Activated CD8-positive, alpha-beta memory T cell treated with anti-CD3 and anti-CD28 coated beads for 48 hours (primary cell): ENCODE measurements around the gene KCNAB1.
"Not testable (repeated sequence)": the region's sequence is repeated elsewhere in the genome, so short reads cannot be mapped to it uniquely, and the experiment has no call there.

Experiments used
- DNase-seq, 3 experiments: peaks; one replicate each; pipeline ENCODE4 v3.0.0-alpha.2; 2020; ENCODE audit warnings: low read depth in 2 of 3, low spot score in 2 of 3

KCNAB1 gene

DNA sequence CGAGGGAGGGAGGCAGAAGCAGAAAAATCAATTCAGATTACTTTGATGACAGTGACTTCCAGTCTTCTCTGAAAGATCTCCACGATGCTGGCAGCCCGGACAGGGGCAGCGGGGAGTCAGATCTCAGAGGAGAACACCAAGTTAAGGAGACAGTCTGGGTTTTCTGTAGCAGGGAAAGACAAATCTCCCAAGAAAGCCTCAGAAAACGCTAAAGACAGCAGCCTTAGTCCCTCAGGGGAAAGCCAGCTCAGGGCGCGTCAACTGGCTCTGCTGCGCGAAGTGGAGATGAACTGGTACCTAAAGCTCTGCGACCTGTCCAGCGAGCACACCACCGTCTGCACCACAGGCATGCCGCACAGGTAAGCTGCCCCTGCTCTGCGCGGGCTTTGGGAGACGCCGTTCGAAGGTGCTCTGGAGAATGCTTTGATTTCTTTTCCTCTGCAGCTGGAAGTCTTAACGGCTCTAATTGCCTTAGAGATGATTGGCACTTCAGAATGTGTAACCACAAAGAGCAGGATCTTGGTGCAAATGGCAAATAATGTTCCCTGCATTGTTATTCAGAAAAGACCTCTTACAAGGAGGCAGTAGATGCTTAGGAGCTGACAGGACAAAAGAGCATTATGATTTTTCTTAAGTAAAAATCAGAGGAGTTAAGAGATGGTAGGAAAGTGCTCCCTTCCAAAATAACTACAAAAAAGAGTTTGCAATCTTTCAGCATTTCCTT is at the start of gene KCNAB1:
TSS of gene KCNAB1 (plus strand) at position 51 of the 724 bp plus-strand sequence.
- no peak for DNase-seq

DNA sequence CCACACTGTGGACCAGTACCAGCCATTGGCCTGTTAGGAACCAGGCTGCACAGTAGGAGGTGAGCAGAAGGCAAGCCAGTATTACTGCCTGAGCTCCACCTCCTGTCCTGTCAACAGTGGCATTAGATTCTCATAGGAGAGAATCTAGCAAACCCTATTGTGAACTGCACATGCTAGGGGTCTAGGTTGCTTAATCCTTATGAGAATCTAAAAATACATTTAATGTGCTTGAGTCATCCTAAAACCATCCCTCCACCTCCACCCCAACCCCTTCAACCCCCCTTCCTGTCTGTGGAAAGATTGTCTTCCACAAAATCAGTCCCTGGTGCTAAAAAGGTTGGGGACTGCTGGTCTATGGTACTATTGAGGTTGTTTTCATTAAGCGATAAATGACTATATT is 49.3 kb upstream of the KCNAB1 start:
- no peak for DNase-seq

DNA sequence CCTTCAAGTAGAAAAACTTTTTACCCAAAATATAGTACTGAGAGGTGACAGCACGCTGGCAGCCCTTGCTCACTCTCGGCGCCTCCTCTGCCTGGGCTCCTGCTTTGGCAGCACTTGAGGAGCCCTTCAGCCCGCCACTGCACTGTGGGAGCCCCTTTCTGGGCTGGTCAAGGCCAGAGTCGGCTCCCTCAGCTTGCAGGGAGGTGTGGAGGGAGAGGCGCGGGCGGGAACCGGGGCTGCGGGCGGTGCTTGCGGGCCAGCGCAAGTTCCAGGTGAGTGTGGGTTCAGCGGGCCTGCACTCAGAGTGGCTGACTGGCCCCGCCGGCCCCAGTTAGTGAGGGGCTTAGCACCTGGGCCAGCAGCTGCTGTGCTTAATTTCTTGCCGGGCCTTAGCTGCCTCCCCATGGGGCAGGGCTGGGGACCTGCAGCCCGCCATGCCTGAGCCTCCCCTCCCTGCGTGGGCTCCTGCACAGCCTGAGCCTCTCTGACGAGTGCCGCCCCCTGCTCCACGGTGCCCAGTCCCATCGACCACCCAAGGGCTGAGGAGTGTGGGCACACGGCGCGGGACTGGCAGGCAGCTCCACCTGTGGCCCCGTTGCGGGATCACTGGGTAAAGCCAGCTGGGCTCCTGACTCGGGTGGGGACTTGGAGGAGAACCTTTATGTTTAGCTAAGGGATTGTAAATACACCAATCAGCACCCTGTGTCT is 47.3 kb upstream of the KCNAB1 start:
- not testable (repeated sequence) for DNase-seq

DNA sequence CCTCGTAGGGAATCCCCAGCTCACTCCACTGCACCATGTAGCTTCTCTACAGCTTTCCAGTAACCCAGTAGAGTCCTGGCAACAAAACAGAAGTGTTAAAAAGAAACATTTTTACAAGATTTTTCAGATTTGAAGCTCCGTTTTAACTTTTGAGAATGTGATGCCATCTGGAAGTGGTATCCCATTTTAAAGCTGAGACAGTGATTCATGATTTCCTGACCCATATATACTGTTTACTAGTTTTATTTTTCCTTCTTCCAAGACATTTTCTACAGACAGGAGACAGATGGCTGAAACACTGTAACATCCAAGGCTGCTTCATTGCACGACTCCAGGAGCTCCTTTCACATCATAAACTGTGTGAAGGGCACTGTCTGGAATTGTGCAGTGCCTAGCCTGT is 30.3 kb upstream of the KCNAB1 start:
- no peak for DNase-seq

DNA sequence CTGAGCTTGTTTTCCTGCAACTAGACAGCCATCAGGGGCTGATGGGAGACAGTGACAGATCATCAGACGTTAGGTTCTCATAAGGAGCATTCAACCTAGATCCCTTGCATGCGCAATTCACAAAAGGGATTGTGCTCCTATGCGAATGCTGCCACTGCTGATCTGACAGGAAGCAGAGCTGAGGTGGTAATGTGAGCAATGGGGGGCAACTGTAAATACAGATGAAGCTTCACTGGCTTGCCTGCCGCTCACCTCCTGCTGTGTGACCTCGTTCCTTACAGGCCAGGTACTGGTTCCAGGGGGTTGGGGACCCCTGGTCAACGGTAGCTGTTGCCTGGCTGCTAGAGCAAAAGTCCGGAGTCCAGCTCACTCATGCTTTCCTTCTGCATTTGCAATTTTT is 26.4 kb upstream of the KCNAB1 start:
- no peak for DNase-seq

DNA sequence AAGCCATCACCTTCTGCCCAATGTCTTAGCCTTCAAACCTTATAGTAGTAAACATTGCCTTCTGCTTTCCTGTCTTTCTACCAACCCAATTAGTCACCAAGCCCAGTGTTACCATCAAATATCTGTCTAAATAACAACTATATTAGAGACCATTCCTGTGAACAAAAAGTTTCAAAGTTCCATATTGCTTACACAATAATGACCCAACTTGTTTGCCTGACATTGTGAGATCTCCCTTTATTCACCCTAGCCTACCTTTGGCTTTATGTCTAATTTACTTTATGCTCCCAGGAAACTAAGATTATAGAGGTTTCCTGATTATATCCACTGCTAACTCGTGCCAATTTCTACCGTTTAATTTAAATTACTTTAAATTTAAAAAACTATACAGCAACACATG is 26.0 kb upstream of the KCNAB1 start:
- no peak for DNase-seq

DNA sequence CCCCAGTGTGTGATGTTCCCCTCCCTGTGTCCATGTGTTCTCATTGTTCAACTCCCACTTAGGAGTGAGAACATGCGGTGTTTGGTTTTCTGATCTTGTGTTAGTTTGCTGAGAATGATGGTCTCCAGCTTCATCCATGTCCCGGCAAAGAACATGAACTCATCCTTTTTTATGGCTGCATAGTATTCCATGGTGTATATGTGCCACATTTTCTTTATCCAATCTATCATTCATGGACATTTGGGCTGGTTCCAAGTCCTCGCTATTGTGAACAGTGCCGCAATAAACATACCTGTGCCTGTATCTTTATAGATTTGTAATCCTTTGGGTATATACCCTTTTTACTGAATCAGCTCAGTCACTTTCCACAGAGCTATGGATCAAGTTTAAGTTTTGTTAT is 24.7 kb upstream of the KCNAB1 start:
- not testable (repeated sequence) for DNase-seq

DNA sequence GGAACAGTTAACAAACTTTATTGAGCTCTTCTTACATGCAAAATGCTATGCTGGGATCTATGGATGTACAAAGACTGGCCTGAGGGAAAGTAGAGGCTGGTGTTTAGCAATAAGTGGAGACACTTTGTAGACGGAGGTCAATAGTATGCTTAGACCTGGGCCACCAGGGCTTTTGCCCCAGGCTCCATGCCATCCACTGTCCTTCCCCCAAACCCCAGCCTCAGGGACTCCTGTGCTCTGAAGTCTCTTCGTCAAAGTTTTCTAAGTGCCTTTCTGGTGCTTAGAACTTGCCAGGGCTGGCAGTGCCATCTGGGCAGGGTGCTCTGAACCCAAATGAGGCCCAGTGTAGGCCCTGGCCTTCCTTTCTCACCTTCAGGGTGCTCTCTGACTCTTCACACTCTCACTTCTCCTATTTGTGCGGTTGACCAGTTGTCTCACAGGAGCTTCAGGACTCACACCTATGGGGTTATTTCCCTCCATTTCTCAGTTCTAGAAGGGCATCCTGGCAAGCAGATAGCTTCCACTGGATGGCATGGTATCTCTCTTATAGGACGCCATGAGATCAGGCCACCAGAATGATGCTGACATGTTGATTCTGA is 21.8 kb upstream of the KCNAB1 start:
- no peak for DNase-seq

DNA sequence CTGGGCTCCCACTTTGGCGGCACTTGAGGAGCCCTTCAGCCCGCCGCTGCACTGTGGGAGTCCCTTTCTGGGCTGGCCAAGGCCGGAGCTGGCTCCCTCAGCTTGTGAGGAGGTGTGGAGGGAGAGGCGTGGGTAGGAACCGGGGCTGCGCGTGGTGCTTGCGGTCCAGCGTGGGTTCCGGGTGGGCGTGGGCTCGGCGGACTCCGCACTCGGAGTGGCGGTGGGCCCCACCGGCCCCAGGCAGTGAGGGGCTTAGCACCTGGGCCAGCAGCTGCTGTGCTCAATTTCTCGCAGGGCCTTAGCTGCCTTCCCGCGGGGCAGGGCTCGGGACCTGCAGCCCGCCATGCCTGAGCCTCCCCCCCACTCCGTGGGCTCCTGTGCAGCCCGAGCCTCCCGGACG is 21.0 kb upstream of the KCNAB1 start:
- DNase-seq, result not testable (repeated sequence)

DNA sequence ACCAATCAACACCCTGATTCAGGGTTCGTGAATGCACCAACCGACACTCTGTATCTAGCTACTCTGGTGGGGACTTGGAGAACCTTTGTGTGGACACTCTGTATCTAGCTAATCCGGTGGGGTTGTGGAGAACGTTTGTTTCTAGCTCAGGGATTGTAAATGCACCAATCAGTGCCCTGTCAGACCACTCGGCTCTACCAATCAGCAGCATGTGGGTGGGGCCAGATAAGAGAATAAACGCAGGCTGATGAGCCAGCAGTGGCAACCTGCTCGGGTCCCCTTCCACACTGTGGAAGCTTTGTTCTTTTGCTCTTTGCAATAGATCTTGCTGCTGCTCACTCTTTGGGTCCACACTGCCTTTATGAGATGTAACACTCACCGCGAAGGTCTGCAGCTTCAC is 20.4 kb upstream of the KCNAB1 start:
- DNase-seq, result not testable (repeated sequence)

DNA sequence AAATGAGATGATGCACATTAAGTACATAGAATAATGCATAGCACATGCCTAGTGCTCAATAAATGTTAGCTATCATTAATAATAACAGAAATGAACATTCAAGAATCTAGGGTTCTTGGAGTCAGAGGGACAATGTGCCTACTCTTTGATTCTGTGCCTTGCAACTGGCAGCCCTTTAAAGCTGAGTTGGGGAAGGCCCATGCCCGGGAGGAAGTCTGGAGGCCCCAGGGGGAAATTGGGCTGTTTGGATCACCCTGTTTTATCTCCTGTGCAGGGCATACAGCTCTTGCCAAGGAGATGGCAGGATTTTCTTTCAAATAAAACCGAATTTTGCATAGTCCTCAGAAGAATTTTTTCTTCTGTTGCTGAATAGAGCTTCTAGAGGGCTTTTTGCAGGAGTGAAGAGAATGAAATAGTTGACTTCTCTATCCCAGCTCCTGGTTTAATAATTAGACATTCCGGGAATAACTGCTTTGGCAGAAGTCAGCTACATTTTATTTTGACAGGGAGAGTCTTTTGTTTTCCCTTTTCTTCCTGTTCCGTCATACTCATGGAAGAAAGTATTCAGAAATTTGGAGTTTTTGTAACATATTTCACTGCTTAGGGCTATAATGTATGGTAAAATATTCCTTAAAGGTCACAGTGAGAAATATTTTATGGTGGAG is 18.0 kb upstream of the KCNAB1 start:
- DNase-seq, result no peak

DNA sequence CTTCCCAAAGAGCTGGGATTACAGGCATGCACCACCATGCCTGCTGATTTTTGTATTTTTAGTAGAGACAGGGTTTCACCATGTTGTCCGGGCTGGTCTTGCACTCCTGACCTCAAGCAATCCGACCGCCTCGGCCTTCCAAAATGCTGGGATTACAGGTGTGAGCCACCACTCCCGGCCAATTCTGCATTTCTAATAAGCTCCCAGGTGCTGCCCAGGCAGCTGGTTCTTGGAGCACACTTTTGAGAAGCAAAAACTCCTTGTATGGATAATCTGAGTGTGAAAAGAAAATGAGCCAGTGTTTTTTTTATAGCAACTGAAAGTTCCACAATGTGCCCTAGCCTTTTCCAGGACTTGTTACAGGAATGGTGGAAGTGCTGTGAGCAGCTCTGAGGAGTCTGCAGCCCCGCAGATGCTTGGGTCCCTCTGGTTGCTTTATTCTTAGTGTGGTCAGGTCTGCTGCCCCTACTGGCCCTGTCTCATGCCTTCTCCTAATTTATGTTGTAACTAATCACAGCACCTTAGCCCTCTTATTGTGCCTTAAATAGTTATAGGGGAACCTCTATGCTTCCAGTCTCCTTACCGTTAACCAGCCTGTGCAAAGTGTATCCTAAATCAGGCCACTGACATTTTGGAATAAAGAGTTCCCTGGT is 13.5 kb upstream of the KCNAB1 start:
- DNase-seq, result no peak

DNA sequence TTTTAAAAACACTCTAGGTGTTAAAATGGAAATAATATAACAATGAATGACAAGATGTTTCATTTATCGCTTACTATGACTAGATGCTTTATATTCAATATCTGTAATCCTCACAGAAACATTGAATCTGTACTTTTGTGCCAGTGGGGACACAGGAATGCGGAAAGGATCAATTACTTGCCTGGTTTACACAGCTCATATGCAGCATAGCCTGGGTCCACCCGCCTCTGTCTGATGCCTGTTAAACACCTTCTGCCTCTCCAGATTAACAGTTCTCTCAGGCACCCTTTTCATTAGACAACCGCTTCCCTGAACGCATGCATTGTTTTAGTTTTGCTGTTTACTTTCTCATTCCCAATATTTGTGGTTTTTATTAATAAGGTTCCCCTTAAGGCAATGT is 12.9 kb upstream of the KCNAB1 start:
- DNase-seq, result no peak

DNA sequence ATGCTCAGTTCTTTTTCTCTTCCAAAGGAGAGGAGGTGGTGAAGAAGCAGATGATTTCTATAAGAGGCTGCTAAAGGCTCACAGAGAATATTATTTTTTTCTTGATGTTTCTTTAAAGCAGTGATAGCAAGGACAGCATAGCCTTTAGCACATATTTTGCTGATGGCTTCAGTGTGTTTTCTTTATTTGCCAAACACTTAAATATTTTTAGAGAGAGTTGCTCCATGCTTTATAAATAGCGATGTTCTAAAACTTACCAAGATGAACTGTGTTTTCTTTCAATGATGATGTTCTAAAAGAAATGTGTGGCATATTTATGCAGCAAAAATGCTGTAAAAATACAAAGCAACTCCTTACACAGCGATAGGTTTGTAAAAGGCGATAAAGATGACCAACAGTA is 11.8 kb upstream of the KCNAB1 start:
- DNase-seq, result no peak

DNA sequence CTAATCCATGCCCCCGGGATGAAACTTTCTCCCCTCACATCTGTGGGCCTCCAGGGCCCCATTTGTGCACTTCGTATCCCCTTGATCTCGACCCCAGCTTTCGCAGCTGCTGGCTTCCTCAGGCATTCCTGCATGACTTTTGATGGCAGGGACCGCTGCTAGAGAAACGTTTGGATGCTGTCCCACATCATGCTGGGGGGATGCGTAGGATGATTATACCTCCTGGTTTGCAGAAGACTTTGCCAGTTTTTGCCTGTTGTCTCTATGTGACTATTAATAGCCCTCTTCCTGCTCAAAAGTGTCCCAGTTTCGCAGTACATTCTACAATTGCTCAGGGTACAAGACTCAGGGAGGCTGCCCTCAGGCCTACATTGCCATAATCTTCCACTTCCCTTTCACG is 10.4 kb upstream of the KCNAB1 start:
- no peak for DNase-seq

DNA sequence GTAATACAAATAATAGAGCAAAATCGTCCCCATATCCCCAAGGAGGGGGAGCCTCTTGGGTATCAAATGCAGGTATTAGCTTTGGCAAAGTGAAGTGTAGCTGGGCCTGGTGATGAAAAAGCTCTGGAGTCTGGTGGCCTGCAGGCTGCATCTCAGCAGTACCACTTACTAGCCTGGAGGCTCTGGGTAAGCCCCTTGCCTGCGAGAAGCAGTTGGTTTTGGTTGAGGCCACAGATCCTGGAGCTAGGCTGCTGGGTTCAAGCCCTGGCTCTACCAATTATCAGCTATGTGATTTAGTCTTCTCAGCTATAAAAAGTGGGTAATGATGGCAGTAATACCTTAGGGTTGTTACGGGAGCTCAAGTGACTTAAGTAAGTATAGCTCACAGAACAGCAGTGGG is 6.1 kb downstream of the KCNAB1 start:
- DNase-seq, result no peak

DNA sequence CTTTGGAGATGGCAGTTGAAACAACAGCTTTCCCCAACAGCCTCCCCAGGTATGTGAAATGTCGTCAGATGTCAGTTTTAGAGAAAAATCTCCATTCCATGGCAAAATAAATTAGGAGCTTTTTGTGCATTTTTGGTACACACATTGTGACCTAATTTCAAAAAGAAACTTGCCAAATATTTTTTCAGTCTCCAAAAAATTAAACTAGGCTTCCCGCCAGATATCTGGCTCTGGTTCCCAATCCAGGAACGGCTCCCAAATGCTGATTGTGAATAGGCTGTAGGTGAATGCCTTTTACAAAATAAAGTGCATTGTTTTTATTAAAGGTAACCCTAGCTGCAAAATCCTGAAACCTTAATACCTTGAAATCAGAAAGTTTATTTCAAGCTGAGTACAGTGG is 10.9 kb downstream of the KCNAB1 start:
- DNase-seq, result no peak

DNA sequence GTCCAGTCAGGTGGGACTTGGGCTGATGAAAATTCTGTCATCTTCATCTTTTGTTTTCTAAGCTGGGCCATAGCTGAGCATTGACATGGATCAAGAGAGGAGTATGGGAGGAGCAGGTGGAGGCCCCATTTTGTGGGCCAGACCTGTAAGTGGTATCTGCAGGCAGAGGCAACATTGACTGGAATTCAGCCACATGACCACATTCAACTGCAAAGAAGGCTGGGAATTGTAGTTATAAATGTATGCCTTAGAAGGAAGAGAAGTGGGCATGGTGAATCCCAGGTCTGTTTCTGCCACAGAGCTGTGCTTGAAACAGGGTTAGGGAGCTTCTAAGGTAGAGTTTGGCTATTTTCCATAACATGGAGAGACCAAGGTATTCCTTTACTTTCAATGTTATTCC is 11.4 kb downstream of the KCNAB1 start:
- no peak for DNase-seq

DNA sequence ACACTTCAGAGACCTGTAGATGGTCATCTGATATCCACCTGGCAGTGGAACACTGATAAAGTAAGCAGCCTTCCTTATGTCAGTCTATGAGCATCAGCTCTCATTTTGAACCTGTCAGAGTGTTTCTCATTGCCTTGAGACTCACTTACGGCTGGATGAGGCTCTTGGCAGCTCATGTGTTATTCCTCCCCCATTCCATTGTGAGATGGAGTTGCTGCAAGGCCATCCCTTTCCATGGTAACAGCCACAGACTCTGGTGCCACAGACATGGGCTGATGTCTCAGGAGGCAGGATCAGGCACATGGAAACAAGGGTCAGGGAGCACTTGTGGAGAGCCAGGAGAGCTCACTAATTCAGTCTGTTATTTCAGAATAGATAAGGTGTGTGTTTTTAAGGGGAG is 11.9 kb downstream of the KCNAB1 start:
- DNase-seq, result no peak

DNA sequence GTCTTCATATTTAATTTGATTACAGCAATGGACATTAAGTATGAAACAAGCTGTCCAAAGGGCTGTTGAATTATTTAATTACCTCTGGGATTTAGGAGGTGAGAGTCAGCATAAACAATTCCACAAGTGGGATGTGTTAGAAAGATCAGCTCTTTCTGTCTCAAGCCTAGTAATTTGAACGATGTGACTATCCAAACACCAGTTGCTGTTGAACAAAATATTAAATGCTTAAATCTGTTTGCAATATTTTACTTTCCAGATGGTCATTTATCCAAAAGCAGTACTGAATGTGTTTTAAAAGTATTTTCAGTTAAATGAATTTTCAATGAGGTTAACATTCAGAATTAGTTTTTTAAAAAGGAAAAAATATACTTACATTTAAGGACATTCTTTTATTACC is 12.7 kb downstream of the KCNAB1 start:
- no peak for DNase-seq

DNA sequence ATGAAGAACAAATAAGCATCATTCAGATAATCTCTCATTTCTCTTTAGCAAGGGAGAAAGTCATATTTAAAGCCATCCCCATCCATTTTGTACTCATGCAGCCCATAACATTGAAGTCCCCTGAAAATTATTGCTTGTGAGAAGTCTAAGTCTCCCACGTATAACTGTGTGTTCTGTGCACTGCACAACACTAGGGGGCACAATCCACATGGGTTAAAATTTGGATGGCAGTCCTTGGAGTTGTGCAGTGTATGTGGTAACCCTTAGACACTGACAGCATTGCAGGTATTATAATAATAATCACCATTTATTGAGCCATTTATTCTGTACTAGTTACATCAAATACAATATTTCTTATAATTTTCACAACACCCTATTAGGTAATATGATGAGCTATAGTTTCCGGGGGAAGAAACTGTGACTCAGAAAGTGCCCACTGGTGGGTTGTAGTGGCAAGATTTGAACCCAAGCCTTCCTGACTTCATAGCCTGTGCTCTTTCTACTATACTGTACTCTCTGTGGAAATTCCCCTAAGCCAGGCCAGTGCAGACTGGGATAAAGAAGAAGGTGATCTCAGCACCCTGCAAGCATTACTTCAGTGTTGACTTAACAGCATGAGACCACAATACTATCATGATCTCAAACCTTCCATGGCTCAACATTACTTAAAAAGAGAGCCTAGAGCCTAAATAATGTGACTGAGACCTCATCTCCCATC is 15.7 kb downstream of the KCNAB1 start:
- no peak for DNase-seq
